GM21423 (cell line): ENCODE data around the gene MLLT10.

Source experiments
- ATAC-seq: cut with Tn5 transposase; IDR thresholded peaks from one replicate; pipeline ENCODE4 v1.9.1; 2021; ENCODE audit warnings: mild to moderate bottlenecking, moderate library complexity; ENCODE audit not compliant: unreplicated experiment

The MLLT10 gene

DNA sequence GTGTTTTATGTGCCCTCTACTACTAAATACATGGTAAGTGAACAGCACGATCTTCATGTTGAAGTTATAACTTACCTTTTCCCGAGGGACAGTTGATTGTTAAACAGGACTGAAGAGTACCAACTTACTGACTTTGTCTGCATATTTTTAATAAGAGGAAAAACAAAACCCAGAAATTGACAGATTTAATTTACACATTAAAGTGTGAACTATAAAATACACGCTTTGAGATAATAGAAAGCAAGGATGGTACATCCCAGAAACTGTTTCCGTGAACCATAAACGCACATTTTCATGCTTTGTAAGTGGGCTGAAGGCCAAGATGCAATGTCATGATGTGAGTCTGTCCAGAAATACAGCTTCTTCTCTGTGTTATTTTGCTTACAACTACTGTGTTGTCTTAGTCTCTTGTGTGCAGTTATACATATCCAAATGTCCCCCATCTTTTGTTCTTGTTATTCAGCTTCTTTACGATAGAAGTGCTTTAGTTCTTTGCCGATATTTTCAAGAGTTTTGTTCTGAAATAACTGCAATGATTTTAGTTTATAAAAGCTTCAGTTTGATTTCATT, 190.1 kb downstream of the MLLT10 start:
- no peak for ATAC-seq

DNA sequence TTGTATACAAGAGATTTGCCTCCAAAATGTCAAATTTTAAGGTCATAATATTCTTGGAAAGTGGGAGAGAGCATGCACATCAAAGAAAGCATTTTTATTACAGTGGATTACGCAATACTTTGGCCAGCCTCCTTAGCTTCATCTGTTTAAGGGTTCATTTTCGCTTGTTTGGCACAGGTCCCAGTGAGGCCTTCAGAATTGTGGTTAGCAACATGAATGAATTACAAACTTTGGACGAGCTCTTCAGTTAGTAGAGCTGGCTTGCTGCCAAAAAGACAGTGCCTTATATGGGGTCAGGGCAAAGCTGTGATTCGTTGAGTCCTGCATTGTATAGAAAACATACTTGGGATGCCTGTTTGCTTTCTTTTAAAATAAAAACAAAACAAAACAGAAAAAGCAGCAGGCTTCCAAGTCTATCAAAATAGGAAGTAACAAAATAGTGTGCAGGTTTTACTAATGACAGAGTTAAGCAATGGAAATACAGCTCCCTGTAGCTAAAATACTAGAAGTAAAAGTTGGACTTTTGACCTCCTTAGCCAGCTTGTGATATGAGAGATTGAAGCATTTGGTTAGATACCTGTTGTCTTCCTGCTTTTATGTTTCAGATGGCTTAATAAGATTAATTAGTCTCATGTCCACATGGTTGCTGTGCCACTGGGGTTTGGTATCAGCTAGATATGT, 190.8 kb downstream of the MLLT10 start:
- peak; percentile 96 for ATAC-seq

DNA sequence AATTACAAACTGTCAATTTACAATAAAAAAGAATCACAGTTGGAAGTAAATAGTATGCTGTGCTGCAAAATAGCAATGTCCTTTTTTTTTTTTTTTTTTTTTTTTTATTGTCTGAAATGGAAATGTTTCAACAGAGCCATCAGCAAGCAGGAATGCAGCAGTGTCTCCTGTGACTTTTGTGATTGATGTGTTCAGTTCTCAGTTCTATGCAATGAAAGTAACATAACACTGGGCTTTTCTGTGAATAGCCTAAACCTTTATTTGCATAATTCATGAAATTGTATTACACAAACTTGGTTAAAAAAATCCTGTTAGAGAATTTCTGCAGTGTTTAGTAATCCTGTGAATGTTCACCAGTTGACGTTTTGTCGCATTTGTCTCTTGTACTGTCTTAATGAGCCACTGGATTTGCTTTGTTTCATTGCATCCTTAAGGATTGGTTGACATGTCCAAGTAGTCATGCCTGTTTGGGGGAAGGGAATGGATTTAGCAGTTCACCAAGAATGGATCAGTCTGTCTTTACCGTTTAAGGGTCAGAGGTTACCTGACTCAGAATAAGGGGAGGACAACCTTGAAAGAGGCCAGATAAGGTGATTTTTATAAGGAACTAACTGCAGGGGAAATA, 192.7 kb downstream of the MLLT10 start:
- ATAC-seq, result no peak

DNA sequence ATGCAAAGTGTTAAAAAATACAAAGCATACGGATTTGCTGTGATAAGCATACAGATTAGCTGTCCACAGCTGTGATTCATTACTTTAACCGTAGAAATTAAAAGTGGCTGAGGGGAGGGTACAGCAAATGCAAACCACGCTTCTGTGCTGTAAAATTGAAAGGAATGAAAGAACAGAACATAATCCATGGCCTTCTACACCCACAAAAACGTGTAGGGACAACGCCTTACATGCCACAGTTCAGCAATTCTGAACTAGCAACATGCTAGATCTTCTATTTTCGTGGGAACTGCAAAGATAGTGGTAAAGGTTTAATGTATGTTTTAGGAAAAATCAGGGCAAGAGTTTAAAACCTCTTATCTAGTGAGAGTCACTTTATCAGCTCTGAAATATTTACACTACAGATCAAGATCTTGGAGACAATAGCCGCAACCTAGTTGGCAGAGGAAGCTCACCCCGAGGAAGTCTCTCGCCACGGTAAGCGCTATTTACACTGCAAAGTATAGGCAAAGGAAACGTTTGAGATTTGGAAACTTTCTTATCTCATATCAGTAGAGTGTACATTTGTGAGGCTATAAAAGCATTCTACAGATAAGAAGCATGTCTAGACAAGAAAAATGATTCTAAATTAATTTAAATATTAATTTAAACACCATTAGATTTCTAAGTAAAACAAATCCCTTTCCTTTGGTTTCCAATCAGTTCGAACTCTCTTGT, 193.6 kb downstream of the MLLT10 start:
- no peak for ATAC-seq

DNA sequence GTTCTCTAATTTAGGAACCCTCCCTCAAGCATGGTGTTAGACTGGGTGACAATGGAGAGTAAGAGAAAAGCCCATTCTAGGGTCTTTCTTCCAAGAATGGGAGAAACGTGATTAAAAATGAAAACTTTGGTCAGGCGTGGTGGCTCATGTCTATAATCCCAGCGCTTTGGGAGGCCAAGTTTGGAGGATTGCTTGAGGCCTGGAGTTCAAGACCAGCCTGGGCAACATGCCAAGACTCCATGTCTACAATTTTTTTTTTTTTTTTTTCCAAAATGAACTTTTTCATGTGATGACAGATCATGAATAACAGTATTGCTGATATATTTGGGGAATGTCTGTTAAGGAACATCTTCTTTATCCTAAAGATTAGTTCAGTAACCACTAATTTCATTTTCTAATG, 194.6 kb downstream of the MLLT10 start:
- no peak for ATAC-seq

DNA sequence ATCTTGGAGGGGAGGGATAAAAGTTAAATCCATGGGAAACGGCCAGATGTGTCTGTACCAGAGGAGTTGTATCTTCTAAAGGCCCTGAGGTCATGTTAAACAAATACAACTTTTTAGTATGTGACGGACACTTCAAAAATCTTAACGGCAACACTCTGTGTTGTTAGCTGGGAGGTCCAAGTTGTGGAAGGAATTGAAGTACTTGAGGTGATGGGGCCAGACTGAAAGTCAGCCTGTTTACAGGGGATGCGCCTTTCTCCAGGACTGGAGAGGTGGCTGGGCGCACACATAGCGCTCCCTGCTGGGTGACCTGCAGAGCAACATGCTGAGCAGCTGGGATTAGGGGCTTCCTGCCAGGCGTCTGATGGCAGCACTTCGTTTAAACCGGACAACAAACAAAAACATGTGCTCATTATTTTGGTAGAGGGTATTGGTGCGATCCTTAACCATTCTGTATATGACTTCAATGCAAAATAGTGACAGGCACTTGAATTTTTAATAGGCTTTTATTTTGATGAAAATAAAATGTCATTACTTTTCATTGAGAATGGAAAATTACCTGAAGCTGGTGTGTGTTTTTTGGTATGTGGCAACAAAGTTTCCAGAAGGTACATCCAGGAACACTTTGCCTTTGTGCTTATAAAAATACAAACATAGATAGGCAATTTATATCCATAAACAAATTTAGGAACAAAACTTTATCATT, 198.2 kb downstream of the MLLT10 start:
- ATAC-seq, result peak; percentile 96

DNA sequence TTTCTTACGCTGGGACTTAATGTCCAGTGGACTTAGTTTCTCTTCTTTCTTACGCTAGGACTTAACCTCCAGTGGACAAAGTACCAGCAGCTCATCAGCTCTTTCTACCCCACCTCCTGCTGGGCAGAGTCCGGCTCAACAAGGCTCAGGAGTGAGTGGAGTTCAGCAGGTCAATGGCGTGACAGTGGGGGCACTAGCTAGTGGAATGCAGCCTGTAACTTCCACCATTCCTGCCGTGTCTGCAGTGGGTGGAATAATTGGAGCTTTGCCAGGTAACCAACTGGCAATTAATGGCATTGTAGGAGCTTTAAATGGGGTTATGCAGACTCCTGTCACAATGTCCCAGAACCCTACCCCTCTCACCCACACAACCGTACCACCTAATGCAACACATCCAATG, 199.7 kb downstream of the MLLT10 start:
- ATAC-seq, result no peak

DNA sequence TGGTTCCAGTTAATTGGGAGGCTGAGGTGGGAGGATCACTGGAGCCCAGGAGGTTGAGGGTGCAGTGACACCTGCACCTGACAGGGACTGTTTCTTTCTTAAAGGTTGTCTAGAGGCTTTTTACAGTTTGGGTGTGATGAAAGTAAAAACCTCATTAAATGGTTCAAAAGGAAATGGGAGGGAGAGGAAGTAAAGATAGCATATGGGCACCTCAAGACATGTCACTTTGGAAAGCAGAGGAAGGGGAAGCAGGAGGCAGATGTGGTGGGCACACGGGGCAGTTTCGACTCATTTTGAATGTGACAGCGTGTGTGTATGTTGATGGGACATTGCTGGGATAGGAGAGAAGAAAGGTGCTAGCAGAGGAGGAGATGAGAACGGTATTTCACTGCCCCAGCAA, 203.1 kb downstream of the MLLT10 start:
- no peak for ATAC-seq

DNA sequence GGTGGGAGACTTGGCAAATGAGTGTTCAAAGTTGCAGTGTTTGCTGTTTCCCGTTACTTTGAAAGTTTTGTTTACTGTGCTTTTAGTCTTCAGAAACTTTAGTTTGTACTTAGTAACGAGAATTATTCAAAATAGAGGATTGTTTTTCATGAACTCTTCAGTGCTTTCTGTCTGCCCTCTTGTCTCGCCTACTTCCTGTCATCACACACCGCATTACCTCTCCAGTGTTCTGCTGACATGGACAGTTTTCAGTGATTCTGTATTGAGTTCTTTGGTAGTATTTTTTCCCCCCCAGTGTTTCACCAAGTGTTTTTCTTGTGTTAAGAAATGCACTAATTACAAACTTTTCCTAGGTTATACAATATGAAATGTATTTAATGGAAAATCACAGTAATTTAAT, 207.0 kb downstream of the MLLT10 start:
- no peak for ATAC-seq

DNA sequence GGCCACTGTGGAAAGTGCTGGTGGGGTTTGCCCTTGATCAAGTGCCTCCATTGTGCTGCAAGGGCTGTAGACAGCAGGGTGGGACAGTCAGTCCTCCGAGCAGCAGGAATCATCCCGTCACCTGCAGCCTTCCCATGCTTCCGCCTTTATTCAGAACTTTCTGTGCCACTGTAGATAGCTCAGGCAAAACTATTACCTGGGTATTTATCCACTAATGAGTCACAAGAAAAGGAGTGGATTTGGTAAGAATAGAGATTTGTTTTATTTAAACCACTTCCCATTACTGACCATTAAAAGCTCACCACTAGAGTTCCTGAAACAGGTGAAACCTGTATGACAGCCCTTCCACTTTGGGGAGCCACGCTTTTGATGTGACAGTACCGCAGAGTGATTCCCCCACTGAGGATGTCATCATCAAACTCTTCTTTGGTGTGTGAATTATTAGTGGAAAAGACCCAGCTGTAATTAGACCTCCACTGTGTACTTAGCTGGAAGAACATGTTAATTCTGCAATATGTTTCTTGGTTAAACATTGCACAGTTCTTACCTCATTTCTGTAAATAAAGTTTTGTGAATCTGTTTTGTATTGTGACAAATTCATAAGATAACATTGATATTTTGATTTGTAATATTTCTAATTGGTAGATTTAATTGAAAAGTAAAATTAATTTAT, 208.8 kb downstream of the MLLT10 start:
- no peak for ATAC-seq

DNA sequence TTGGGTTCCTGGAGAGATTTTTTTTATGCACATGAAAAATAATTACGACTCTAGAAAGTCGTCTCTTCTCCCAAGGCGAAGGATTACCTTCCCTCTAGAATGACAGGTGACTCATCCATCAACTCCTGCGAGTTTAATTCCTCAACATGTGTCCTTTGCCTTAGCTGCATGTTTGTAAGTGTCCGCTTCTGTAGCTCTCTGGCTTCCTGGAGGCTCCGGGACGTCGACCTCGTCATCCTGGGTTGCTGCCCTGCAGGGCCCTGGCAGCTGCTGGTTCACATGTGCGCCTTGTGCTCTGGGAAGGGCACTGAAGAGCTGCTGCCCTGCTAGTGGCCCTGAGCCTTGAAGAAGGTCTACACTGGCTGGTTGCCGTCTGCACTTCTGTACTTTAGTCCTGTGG, 210.2 kb downstream of the MLLT10 start:
- no peak for ATAC-seq

DNA sequence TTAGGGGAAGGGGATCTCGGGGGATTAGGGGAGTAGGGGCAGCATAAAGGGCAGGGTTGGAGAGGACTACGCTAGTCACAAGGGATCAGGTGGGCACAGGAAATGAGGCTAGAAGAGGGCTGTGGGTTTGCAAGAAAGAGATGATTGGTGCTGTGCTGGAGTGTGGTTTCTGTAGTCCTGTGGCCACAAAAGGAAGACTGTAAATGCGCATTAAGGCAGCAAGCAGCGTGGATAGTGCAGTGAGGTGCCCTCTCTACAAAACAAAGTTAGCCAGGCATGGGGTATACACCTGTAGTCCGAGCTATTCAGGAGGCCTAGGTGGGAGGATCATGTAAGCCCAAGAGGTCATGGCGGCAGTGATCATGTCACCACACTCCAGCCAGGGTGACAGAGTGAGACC, 212.1 kb downstream of the MLLT10 start:
- ATAC-seq, result no peak

DNA sequence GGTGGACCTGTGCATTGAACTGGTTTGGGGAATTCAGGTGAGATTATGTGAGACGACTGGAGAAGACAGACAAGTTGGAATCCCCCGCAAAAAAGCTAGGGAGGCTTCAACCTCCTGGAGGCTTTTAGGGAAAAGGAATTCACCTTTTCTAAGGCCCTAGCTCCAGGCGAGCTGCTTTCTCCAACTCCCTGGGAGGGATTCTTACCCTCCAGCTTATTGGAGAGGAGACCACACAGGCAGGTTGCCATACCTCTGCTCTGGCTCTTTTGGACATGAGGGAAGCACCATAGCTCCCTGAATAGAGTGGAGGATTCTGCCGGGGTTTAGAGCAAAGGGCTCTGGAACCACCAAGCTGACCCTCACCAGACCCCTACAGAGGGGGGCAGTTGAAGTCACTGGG, 213.8 kb downstream of the MLLT10 start:
- ATAC-seq, result no peak

DNA sequence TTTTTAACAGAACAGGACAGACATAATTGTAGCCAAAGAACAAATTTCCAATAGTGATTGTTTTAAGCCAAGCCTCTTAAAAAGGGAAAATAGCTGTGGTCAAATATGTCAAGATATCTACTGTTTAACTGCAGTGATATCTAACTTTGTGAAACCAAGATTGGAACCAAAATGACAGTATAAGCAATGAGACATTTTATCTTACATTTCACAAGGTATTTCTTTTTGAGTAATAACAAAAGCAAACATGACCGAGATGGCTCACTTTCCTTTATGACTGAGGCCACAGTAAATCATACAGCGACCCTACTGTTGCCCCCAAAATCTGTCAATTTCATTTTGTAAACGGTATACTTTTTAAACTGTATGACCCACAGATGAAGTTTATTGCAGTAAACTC, 215.8 kb downstream of the MLLT10 start:
- ATAC-seq, result no peak

DNA sequence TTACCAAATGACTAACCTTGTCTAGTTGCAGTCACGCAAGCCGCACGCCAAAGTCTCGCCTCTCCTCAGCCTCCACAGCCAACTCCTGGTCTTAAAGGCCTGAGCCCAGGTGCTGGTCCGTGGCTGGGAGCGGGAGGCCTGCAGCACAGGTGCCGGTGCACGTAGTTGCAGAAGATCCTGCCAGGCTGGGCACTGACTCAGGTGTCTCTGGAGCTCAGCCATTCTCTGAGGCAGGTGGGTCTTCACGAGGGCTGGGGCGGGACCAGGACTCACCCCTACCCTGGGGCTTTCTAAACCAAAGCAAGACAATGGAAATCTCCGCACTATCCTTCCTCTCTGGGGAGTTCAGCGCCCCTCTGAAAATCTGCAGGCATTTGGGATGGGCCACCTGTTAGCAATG, 216.4 kb downstream of the MLLT10 start:
- ATAC-seq, result no peak

DNA sequence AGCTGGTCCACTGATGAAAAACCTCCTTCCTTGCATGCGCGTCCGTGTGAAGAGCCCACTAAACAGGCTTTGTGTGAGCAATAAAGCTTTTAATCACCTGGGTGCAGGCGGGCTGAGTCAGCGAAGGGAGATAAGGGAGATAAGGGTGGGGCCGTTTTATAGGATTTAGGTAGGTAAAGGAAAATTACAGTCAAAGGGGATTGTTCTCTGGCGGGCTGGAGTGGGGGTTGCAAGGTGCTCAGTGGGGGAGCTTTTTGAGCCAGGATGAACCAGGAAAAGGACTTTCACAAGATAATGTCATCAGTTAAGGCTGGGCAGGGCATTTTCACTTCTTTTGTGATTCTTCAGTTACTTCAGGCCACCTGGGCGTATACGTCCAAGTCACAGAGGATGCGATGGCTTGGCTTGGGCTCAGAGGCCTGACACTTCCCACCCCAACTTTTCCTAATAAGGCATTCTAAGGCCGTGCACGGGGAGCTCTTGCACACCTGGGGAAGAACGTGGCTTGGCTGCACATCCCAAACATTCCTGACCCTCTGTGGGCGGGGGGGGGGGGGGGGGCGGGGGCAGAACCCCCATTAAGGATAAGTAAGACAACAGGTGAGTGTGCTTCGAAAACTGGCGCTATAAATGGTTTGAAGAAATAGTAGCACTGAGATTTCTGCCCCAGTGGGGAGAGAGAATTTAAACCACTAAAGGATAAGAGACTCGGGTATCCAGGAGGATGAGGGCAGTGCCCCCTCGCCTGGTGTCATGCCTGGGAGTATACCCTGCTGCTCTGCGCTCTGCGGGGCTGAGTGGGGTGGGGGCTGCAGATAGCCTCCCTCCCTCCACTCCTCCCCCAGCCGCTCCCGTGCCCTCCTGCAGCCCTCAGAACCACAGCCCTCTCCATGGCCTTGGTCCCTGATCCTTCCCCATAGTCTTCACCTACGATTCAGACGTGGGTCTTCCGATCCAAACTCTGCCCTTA, 217.6 kb downstream of the MLLT10 start:
- no peak for ATAC-seq

DNA sequence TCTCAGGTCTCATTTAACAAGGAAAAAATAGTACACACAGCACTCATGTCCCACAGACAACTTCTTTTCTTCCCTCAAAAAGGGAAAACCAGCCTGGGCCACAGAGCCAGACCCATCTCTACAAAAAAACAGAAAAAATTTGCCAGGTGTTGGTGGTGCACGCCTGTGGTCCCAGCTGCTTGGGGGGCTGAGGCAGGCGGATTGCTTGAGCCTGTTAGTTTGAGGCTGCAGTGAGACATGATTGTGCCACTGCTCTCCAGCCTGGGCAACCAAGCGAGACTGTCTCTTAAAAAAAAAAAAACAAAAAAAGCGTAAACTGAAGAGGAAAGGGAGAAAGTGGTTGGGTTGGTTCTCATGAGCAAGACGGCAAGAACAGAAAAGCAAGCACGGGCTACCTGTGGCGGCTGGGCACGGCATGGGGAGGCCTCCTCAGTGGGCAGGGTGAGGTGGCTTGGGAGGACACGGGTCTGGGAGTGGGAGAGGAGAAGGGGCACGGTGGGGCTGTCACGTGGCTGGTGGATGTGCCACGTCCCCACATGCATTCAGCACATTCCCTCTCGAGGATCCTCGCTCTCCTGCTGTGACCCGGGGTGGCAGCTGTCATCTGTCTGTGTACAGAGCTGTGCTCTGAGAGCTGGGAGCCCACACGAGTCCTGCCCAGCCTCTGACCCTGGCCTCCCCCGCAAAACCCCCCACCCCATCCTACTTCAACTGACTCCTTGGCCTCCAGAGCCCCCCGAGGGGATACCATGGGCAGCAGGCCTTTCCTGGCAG, 219.7 kb downstream of the MLLT10 start:
- ATAC-seq, result no peak

DNA sequence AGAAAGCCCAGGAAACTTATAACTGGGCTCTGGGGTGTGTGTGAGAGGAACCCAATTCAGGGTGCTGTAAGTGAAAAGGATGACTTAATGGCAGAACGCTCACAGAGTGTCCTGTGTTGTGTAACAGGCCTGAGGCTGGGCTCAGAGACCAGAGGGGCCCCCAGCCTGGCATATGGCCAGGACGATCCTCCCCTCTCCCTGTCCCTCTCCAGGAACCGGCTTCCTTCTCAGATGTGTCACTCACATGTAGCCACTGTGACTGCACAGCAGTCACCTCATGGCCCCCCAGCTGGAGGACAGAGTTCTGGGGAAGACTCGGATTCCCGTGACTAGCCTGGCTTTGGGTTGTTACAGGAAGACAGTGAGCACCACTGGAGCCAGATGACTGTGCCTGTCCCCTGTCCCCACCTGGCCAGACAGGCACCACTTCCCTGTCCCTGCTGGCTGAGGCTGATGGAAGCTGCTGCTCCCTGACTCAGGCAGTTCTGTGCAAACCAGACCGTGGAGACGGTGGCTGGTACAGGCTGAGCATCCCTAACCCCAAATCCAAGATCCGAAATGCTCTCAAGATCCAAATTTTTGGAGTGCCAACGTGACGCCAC, 220.5 kb downstream of the MLLT10 start:
- ATAC-seq, result no peak
